D721Med (cell line): ENCODE data around the gene PARM1.

Experiments
- DNase-seq: peaks from one replicate; pipeline ENCODE4 v3.0.0; 2011; ENCODE audit warnings: low spot score; ENCODE audit not compliant: insufficient read length
- FAIRE-seq: peaks from 2 replicates; lab custom pipeline; 2011; peaks lifted over from hg19 to GRCh38; lab: Jason Lieb, UNC
- CTCF ChIP-seq: IDR thresholded peaks from 2 replicates; pipeline ENCODE4 v1.5.1; 2012; ENCODE audit warnings: mild to moderate bottlenecking, control low read depth; ENCODE audit not compliant: insufficient read depth; ENCODE audit errors: missing control alignments

Gene PARM1

DNA sequence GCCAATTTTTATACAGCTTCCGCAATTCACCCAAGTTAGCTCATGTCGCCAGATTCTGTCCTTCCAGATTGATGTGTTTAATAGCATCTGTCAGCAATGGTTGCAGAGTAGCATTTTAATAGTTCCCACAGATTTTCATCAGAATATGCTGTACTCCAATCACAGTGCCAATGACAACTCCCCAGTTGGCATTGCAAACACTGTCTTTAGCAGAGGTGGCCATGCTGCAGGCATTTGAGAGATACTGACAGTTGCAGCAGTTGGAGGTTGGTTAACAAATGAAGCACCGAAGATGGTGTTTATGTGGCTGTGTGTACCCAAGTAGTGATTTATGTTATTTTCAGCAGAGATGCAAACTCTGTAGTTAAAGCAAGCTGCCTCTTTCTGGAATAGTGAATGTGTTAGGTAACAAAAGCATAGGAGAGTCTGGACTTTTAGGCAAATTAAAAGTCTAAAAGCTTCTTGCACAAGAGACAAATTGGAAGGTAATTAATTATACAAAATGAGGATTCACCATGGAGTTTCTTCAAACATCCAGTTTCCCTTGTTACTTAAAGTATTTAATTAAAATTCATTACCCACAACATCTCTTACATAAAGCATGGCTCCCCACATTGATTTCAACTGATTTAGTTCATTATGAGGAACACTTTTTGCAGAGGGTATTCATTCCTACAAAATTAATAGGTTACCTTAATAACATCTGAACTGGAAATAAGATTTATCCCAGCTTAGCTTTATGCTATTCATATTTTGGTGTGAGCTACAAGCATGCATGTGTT is 65.2 kb downstream of the PARM1 start:
- no peak for TF ChIP-seq CTCF
- FAIRE-seq: no peak
- DNase-seq: no peak

GRCh38 chr4:74999714-75000309 is 66.9 kb downstream of the PARM1 start:
- DNase-seq (no peak), FAIRE-seq (no peak)
- no peak for TF ChIP-seq CTCF

DNA sequence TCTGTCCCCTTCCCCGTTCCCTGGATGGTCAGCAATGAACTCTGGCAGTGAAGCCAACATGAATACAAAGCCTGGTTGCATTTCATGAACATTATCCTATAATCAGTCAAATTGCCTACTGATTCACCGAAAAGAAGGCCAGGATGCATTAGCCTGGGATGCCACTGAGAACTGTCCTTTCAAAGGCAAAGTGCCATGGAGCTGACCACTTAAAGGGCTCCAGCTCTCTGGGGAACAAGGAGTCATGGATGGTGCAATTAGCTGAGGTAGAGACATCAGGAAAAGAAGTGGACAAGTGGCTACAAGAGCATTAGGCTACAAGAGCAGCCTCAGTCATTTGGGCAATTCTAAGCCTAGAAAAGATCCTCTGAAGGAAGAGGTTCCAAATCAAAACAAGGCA is 69.0 kb downstream of the PARM1 start:
- DNase-seq: no peak
- FAIRE-seq: no peak

GRCh38 chr4:75002381-75002780 is 69.5 kb downstream of the PARM1 start:
- TF ChIP-seq CTCF: no peak
- DNase-seq (no peak), FAIRE-seq (no peak)

More for the DNA sequence above, 69.0 kb downstream of the PARM1 start:
- no peak for TF ChIP-seq CTCF

DNA sequence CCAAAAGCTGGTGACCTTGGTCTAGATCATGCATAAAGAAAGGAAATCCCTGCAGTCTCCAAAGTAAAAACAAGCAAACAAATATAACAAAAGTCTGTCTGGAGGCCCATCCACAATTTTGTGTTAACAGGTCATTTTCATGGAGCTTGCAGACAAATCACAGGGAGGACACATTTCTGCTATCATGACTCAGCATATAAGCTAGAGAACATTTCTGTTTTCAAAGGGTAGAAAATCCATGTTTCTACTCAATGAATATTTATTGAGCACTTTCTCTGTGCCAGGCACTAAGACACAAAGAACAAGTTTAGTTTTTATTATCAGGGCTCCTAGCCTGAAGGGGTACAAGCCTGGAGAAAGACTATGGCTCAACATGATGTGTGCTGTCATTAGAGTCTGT is 71.1 kb downstream of the PARM1 start:
- DNase-seq (no peak), FAIRE-seq (no peak)
- no peak for TF ChIP-seq CTCF

DNA sequence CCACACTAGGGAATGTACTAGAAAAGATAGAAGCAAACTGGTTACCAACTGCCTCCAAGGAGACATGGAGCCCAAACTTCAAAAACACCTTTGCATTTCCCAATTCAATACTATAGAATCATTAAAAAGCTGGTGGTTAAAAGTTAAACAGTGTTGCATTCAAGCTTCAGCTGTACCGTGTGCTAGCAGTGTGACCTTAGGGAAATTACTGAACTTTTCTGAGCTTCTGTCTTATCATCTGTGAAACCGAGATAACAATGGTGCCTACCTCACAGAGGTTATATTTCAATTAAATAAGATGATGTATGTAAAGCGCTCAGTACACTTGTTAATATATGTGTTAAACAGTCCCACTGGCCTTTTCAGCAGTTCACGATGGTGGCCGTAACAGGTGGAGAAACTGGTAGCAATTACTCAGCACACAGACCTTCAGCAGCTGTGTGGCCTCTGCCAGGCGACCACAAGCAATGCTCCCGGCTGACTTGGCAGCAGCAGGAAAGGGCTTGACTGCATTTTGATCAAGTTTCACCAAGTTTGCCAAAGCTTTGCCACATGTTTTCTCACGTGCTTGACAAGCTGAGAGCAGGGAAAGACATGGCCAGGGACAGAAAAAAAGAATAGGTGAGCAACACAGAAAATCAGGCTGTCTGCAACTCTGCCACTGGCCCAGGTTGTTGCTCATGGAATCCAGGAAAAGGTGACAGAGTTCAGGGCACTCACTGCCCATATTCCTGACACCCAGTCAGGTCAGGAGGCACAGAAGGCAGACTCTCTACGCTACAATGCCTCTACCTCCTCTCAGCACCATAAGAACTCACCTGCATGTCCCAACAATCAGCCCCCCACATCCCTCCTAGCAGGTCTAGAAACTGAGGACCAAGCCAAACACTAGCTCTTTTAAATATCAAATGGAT is 72.1 kb downstream of the PARM1 start:
- DNase-seq (no peak), FAIRE-seq (no peak)

More for the DNA sequence above, 72.1 kb downstream of the PARM1 start:
- no peak for TF ChIP-seq CTCF
